Measurements from ENCODE around the gene ZNF512B.
"Not testable (repeated sequence)": the region's sequence is repeated elsewhere in the genome, so short reads cannot be mapped to it uniquely, and the experiment has no call there.

Gene ZNF512B

GRCh38 chr20:63963348-63963741, 6.4 kb downstream of the ZNF512B start:
- no peak for DNase-seq

DNA sequence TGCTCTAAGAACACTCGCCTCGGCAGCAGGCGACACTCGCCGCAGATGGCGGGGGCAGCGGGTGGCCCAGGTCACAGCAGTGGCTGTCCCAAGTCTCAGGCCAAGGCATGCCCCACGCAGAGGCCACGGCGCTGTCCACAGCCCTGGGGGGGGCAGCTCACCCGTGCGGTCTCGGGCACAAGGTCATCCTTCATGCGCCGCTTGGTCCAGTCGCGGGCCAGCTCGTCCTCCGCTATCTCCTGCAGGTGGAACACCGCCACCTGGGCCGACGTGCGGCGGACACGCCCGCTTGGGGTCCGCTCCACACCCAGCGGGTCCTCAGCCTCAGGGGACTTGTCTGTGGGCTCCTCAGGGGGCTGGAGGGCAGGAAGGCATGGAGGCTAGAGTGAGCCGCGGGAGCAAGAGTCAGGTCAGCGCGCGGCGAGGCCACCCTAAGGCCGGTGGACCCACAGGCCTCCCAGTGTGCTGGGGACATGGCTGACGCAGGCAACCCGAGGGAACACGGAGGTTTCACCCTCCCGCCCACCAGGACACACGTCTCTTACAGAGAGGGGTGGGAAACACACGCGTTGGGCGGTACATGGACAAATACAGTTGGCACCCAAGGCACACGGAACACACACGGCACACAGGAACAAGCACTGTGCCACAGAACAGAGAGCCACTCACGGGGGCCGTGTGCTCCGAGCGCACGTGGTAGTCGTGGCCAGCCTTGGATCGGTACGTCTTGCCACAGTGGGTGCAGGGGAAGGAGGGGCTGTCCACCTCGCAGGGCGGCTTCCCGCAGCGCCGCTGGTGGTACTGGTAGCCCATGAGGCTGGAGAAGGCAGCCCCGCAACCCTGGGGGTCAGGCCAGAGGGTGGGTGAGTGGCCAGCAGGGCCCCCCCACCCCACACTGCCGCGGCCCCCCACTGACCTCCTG, 7.0 kb downstream of the ZNF512B start:
- no peak for DNase-seq

DNA sequence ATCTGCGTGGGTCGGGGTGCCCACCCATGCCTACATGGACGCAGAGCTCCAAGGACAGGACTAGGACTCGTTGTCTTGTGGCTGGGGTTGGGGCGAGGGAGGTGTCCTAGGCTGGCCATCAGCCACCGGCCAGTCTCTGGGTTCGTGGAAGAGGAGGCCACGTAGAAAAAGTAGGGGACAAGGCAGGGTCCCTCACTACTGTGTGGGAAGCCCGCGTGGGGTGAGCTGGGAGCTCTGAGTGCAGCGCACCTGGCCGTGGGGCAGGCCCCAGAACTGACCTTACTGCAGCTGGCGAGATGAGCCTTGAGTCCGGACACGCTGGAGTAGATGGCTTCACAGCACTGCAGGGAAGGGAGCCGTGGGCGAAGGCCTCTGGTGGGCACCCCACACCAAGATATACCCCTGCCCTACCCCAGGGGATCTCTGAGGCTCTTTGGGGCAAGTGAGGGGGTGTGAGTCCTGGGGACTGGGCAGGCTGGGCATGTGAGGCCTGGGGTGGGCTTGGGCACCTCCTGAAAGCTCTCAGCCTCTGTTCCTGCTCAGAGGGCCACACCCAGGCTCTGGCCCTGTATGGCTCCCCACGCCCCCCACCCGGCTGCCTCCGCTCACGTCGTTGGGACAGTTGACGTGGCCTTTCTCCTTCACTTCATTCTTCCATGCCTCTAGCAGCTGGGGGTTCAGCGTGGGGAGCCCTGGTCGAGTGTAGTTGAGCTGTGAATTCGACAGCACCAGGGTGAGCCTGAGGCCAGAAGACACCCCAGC, 7.9 kb downstream of the ZNF512B start:
- DNase-seq = no peak

- not testable (repeated sequence) for DNase-seq
Observed at GRCh38 chr20:63960654-63961621, 8.8 kb downstream of the ZNF512B start.

GRCh38 chr20:63959699-63960075, 10.0 kb downstream of the ZNF512B start:
- DNase-seq = no peak

DNA sequence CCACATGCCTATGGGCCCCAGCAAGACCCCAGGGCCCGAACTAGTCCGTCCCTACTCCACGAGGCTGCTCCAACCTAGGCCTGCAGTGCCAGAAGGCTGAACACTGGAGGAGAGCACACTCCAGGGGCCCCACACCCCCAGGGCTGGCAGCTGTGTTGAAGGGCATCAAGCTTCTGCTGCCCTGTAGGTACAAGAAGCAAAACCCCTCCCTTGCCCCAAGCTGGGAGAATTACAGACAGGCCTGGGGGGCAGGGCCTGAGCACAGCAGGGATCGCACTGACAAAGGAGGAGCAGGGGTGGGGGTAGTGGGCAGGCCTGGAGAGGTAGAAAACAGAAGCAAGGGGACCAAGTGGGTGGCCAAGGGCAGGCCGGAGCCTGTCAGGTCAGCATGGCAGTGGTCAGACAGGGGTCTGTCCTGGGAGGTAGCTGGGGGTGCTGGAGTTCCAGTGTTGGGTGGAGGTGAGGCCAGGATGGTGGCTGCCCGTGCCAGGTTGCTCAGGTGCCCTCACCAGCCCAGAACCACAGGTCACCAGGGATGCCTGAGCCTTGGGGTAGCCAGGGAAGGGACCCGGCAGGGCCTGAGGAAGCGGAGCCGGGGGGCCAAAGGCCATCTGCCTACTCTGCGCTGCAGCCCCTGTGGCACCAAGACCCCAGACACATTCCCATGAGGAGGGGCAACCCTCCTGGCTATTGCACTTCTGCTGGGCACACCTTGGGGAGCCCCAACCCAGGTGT, 10.6 kb downstream of the ZNF512B start:
- DNase-seq = no peak

DNA sequence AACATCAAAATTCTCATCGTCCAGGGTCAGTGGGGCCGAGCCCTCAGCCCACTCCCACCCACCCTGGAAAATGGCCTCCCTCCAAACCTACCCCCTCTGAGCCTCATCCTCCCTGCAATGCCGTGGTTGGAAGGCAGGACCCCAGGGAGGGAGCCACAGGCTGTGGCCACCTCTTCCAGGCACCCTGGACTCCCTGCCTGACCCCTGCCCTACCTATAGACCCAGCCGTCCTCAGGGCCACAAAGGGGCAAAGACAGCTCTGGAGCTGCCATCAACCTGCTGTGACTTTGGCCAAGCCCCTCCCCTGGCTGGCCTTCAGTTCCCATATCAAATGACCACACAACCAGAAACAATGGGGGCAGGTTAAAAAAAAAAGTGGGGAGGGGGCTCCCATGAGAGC, 11.3 kb downstream of the ZNF512B start:
- DNase-seq = no peak

DNA sequence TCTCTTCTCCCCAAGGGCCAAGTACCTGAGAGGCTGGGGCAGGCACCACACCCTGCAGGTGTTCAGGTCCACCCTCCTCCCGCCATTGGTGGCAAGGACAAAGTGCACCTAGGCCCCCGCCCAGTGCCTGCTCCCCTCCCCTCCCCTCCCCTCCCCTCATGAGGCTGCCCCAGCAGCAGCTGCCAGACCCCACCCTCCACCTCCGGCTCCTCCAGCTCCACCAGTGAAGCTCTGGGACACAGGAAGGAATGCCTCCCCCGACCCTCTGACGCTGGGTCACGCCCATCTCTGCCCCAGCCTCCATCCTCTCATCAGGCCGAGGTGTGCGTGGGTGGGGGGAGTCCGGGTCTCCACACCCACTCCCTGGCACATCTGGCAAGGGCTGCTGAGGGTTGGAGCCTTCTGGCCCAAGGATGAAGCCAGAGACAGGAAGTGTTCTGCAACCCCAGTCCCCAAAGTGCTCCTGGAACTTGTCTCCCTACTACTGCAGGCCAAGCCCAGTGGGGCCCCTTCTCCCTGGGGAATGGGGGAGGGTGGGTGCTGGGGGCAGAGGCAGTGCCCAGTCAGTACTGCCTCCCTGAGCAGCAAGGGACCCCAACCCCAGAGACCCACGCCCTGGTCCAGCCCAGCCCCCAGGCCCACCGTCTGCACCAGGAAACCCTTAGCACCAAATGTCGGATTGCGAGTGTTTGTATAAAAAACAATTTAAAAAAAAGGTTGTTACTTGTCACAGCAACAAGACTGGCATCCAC, 11.9 kb downstream of the ZNF512B start:
- peak; percentile 56 to 90 for DNase-seq

GRCh38 chr20:63957004-63957689, 12.6 kb downstream of the ZNF512B start:
- DNase-seq = peak in 1 of 2 donors; percentile 44

- DNase-seq = no peak
Observed at GRCh38 chr20:63956664-63957003, 13.1 kb downstream of the ZNF512B start.

DNA sequence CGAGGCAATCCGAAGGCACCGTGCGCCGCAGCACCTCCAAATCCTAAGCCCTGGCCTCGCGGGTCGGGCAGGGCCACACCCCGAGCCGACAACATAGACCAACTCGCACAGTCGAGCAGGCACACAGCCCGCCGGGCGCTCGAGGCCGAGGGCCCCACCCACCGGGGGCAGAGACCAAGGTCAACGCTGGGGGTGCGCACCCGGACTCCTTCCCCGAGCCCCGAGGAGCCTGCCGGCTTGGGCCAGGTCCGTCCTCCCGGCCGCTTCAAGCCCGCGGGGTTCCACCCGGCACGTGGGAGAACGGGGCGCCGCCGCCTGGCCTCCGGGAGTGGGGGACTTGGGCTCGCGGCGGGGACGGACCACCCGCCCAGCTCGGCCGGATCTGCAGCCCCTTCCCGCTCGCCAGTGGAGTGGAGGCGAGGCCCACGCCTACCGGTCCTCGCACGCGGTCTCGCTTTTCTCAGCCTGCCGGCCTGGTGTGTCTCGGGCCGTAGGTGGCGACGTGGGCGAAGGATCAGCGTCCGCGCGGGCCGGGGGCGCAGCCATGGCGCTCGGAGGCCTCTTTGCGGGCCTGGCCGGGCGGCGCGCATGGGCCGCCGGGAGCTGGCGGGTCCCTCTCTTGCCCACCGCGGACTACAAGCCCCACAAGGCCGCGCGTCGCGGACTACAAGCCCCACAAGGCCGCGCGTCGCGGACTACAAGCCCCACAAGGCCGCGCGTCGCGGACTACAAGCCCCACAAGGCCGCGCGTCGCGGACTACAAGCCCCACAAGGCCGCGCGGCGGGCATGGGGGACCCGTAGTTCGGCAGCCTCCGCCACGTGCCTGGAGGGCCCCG, 13.7 kb downstream of the ZNF512B start, which contains the start of gene UCKL1:
Gene UCKL1 (minus strand): TSS at position 590 of the 837 bp plus-strand sequence. CDS start 44 bp downstream, at position 546.
- DNase-seq = peak; percentile 78 to 83

GRCh38 chr20:63955281-63955826, 14.4 kb downstream of the ZNF512B start:
- DNase-seq = peak; percentile 41 to 42

GRCh38 chr20:63953764-63954429, 15.8 kb downstream of the ZNF512B start:
- no peak for DNase-seq

DNA sequence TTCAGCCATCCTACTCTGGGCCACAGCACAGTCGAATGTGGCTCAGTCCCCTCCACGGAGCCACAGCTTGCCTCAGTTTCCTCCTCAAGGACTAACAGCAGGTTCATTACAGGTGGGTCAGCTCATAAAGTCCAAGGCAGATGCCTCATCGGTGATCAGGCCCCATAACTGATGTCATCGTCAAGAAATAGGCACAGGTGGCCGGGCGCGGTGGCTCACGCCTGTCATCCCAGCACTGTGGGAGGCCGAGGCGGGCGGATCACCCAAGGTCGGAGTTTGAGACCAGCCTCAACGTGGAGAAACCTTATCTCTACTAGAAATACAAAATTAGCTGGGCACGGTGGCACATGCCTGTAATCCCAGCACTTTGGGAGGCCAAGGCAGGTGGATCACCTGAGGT, 17.0 kb downstream of the ZNF512B start:
- no peak for DNase-seq

- DNase-seq = no peak
Observed at GRCh38 chr20:63952210-63952535, 17.6 kb downstream of the ZNF512B start.

DNA sequence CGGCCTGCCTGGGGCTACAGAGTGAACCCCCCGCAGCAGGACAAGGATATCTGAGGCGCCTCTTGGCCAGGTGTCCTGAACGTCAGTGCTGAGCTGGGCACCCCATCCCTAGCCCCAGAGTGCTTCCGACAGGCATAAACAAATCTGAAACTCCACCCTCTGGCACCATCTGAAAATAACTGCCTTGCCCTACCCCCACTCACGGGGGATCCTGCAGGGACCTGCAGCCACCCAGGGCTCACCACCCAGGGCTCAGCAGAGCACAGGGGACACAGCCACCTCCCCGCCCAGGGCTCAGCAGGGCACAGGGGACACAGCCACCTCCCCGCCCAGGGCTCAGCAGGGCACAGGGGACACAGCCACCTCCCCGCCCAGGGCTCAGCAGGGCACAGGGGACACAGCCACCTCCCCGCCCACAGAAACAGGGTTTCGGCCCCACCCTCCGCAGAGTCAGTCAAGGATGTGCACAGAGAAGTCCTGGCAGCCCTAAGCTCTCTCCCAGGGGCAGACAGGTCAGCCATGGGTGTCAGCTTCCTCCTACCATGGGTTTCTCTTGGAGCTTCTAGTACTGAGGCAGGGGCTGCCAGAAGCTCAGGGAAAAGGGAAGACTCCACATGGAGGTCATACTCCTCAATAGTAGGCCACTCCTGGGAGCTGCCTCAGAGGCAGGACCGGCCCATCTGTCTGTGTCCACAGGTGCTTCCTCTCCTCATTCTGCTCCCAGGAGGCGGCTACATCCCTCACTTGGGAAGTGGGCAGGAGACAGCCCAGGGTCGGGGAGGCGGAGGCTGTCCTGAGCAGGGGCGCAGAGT, 18.1 kb downstream of the ZNF512B start:
- no peak for DNase-seq

- DNase-seq = no peak
Observed at GRCh38 chr20:63950701-63951397, 18.9 kb downstream of the ZNF512B start.
